NCI-H128 (cell line): ENCODE measurements around the gene AHCYL2.
"Not testable (repeated sequence)": the region's sequence is repeated elsewhere in the genome, so short reads cannot be mapped to it uniquely, and the experiment has no call there.

ENCODE experiments used
- DNase-seq: peaks from one replicate; lab custom pipeline; 2025; ENCODE audit not compliant: unreplicated experiment; lab: John Stamatoyannopoulos, UW

AHCYL2 gene

GRCh38 chr7:129347330-129347729 lies 122.5 kb downstream of the AHCYL2 start:
- no peak for DNase-seq

GRCh38 chr7:129348023-129348740 lies 123.4 kb downstream of the AHCYL2 start:
- DNase-seq: no peak

- DNase-seq: no peak
These were observed 126.5 kb downstream of the AHCYL2 start for GRCh38 chr7:129351320-129351719.

GRCh38 chr7:129353104-129353503 lies 128.3 kb downstream of the AHCYL2 start:
- not testable (repeated sequence) for DNase-seq

- DNase-seq: no peak
These were observed 129.8 kb downstream of the AHCYL2 start for GRCh38 chr7:129354428-129355157.

GRCh38 chr7:129356176-129356575 lies 131.3 kb downstream of the AHCYL2 start:
- DNase-seq: no peak

- no peak for DNase-seq
These were observed 134.3 kb downstream of the AHCYL2 start for GRCh38 chr7:129359176-129359575.

GRCh38 chr7:129359638-129360037 lies 134.8 kb downstream of the AHCYL2 start:
- no peak for DNase-seq

GRCh38 chr7:129361771-129362170 lies 136.9 kb downstream of the AHCYL2 start:
- no peak for DNase-seq

- DNase-seq: no peak
These were observed 137.7 kb downstream of the AHCYL2 start for GRCh38 chr7:129362496-129362895.

- no peak for DNase-seq
These were observed 142.5 kb downstream of the AHCYL2 start for GRCh38 chr7:129367349-129367699.

GRCh38 chr7:129367700-129368388 lies 143.0 kb downstream of the AHCYL2 start:
- peak; percentile 1 for DNase-seq

GRCh38 chr7:129368389-129368986 lies 143.7 kb downstream of the AHCYL2 start:
- DNase-seq: no peak

- not testable (repeated sequence) for DNase-seq
These were observed 144.6 kb downstream of the AHCYL2 start for GRCh38 chr7:129369447-129369846.

- DNase-seq: peak; percentile 4
These were observed 146.0 kb downstream of the AHCYL2 start for GRCh38 chr7:129370812-129371211.

- no peak for DNase-seq
These were observed 146.7 kb downstream of the AHCYL2 start for GRCh38 chr7:129371487-129371886.

- no peak for DNase-seq
These were observed 149.0 kb downstream of the AHCYL2 start for GRCh38 chr7:129373651-129374428.

- no peak for DNase-seq
These were observed 150.5 kb downstream of the AHCYL2 start for GRCh38 chr7:129375141-129375938.

GRCh38 chr7:129376076-129376777 lies 151.4 kb downstream of the AHCYL2 start:
- DNase-seq: peak; percentile 6
